ENCODE results near the gene KCTD20.
"Not testable (repeated sequence)": the region's sequence is repeated elsewhere in the genome, so short reads cannot be mapped to it uniquely, and the experiment has no call there.

Gene KCTD20

GRCh38 chr6:36442671-36443470 is at the start of gene KCTD20, which contains the start of gene PXT1:
Gene KCTD20 (plus strand): TSS chr6:36443000. CDS start chr6:36470098, 27,098 bp downstream.
Gene PXT1 (minus strand): TSS chr6:36442854. CDS start chr6:36426082, 16,772 bp downstream.
- peak in 1 of 2 experiments; percentile 17 for DNase-seq

- DNase-seq: no peak
Observed at GRCh38 chr6:36399970-36400369, 42.8 kb upstream of the KCTD20 start.

GRCh38 chr6:36402481-36402880 is 40.3 kb upstream of the KCTD20 start:
- no peak for DNase-seq

- no peak for DNase-seq
Observed at GRCh38 chr6:36404164-36404563, 38.6 kb upstream of the KCTD20 start.

- not testable (repeated sequence) for DNase-seq
Observed at GRCh38 chr6:36409718-36410117, 33.1 kb upstream of the KCTD20 start.

- no peak for DNase-seq
Observed at GRCh38 chr6:36413489-36414480, 29.0 kb upstream of the KCTD20 start.

GRCh38 chr6:36414481-36414880 is 28.3 kb upstream of the KCTD20 start:
- no peak for DNase-seq

- DNase-seq: no peak
Observed at GRCh38 chr6:36418558-36418957, 24.2 kb upstream of the KCTD20 start.

GRCh38 chr6:36419310-36419709 is 23.5 kb upstream of the KCTD20 start:
- no peak for DNase-seq

- no peak for DNase-seq
Observed at GRCh38 chr6:36422714-36423100, 20.1 kb upstream of the KCTD20 start.

GRCh38 chr6:36423101-36423824 is 19.5 kb upstream of the KCTD20 start:
- DNase-seq: peak; percentile 76 to 79

- no peak for DNase-seq
Observed at GRCh38 chr6:36426622-36427021, 16.2 kb upstream of the KCTD20 start.

- no peak for DNase-seq
Observed at GRCh38 chr6:36428911-36429310, 13.9 kb upstream of the KCTD20 start.

GRCh38 chr6:36430351-36430750 is 12.4 kb upstream of the KCTD20 start:
- no peak for DNase-seq

GRCh38 chr6:36431197-36431596 is 11.6 kb upstream of the KCTD20 start:
- DNase-seq: no peak

GRCh38 chr6:36432151-36432671 is 10.6 kb upstream of the KCTD20 start:
- no peak for DNase-seq

GRCh38 chr6:36436466-36436865 is 6.3 kb upstream of the KCTD20 start:
- no peak for DNase-seq

GRCh38 chr6:36441307-36441894 is 1.4 kb upstream of the KCTD20 start:
- peak; percentile 44 to 54 for DNase-seq

- DNase-seq: no peak
Observed at GRCh38 chr6:36442103-36442670, 613 bp upstream of the KCTD20 start.

GRCh38 chr6:36443471-36444428 is 950 bp downstream of the KCTD20 start:
- DNase-seq: peak in 1 of 2 experiments; percentile 7

- DNase-seq: no peak
Observed at GRCh38 chr6:36444470-36444869, 1.7 kb downstream of the KCTD20 start.

Data from cerebellar nuclear complex (tissue), 1 donor.